ENCODE data around the gene SMAD7. TPM values are rescaled to one million over a fixed set of nuclear protein-coding genes. Genes with fewer than 3 reads are reported as not detected.
A peak's percentile ranks its signal among the peaks of the same experiment; 100 is the strongest.

The SMAD7 gene
- total and polyA plus RNA-seq, 4 donors, result 11.8 to 58.8 (median 35.8) TPM

GRCh38 chr18:48952287-48953103 is 1.7 kb upstream of the SMAD7 start:
- 0% methylated on average over 63 to 67 of the region's 67 CpGs for WGBS, 2 donors
- H3K4me3 ChIP-seq, result peak overlapping the region; percentile 49
- peak overlapping the region; percentile 78 to 88 for H3K9ac ChIP-seq (ENCODE audit: insufficient read depth in 1 of 2, low read length in 2 of 2)
- ATAC-seq (ENCODE audit: insufficient read depth, low FRiP score), result peak; percentile 59
- TF ChIP-seq CTCF (IDR thresholded peaks at IDR 0.05; ENCODE audit: control extremely low read depth, extremely low read depth), result no peak
- DNase-seq, result peak; percentile 94 to 95 (median 94)
- peaks cover 9 to 33% (median 18%) of the 10 kb centered on the region in 5 donors for H3K4me1 ChIP-seq (ENCODE audit: control insufficient read depth in 5 of 5, insufficient read depth in 5 of 5, low read length in 5 of 5)
- no peaks in the 10 kb centered on the region for H3K9me3 ChIP-seq (ENCODE audit: control insufficient read depth in 4 of 4, insufficient read depth in 3 of 4, low read length in 3 of 4)
- peaks cover 0 to 8% (median under 1%) of the 10 kb centered on the region in 4 donors for H3K36me3 ChIP-seq (ENCODE audit: control insufficient read depth in 4 of 4, insufficient read depth in 4 of 4, low read length in 4 of 4)
- H3K27ac ChIP-seq (ENCODE audit: low read depth in 1 of 2, low read length in 1 of 2), result peak overlapping the region; percentile 99
- H3K27me3 ChIP-seq (ENCODE audit: control insufficient read depth in 3 of 3, insufficient read depth in 3 of 3, low read length in 2 of 3), result no peaks in the 10 kb centered on the region

GRCh38 chr18:48951448-48952286 is 902 bp upstream of the SMAD7 start:
- 0 to 1% methylated on average over 66 to 98 of the region's 106 CpGs for WGBS, 2 donors
- TF ChIP-seq CTCF (IDR thresholded peaks at IDR 0.05; ENCODE audit: control extremely low read depth, extremely low read depth), result no peak

GRCh38 chr18:48949606-48950535 is 894 bp downstream of the SMAD7 start:
- peak overlapping the region; percentile 59 to 75 for H3K9ac ChIP-seq (ENCODE audit: insufficient read depth in 1 of 2, low read length in 2 of 2)
- no peak for ATAC-seq (ENCODE audit: insufficient read depth, low FRiP score)
- DNase-seq, result peak in 1 of 3 donors; percentile 41
- no peaks in the 10 kb centered on the region for H3K9me3 ChIP-seq (ENCODE audit: control insufficient read depth in 4 of 4, insufficient read depth in 3 of 4, low read length in 3 of 4)
- peaks cover 0 to 41% (median 13%) of the 10 kb centered on the region in 5 donors for H3K4me1 ChIP-seq (ENCODE audit: control insufficient read depth in 5 of 5, insufficient read depth in 5 of 5, low read length in 5 of 5)
- peaks cover 0 to 15% (median 6%) of the 10 kb centered on the region in 4 donors for H3K36me3 ChIP-seq (ENCODE audit: control insufficient read depth in 4 of 4, insufficient read depth in 4 of 4, low read length in 4 of 4)
- H3K4me3 ChIP-seq, result peak overlapping the region; percentile 74
- peak overlapping the region; percentile 97 to 99 for H3K27ac ChIP-seq (ENCODE audit: low read depth in 1 of 2, low read length in 1 of 2)
- TF ChIP-seq CTCF (IDR thresholded peaks at IDR 0.05; ENCODE audit: control extremely low read depth, extremely low read depth), result no peak
- no peaks in the 10 kb centered on the region for H3K27me3 ChIP-seq (ENCODE audit: control insufficient read depth in 3 of 3, insufficient read depth in 3 of 3, low read length in 2 of 3)
- WGBS, 2 donors, result 0% methylated on average over 53 to 79 of the region's 79 CpGs

More at GRCh38 chr18:48951448-48952286, 902 bp upstream of the SMAD7 start:
- Histone ChIP-seq H3K36me3 (ENCODE audit: control insufficient read depth in 4 of 4, insufficient read depth in 4 of 4, low read length in 4 of 4) (peaks cover 0 to 8% (median 3%) of the 10 kb centered on the region in 4 donors), H3K27ac (ENCODE audit: low read depth in 1 of 2, low read length in 1 of 2) (peak overlapping the region; percentile 97 to 99), H3K4me3 (peak overlapping the region; percentile 74), H3K9ac (ENCODE audit: insufficient read depth in 1 of 2, low read length in 2 of 2) (peak overlapping the region; percentile 43 to 87), H3K9me3 (ENCODE audit: control insufficient read depth in 4 of 4, insufficient read depth in 3 of 4, low read length in 3 of 4) (no peaks in the 10 kb centered on the region), H3K4me1 (ENCODE audit: control insufficient read depth in 5 of 5, insufficient read depth in 5 of 5, low read length in 5 of 5) (peaks cover 8 to 40% (median 19%) of the 10 kb centered on the region in 5 donors), H3K27me3 (ENCODE audit: control insufficient read depth in 3 of 3, insufficient read depth in 3 of 3, low read length in 2 of 3) (no peaks in the 10 kb centered on the region)
- peak; percentile 57 for ATAC-seq (ENCODE audit: insufficient read depth, low FRiP score)
- DNase-seq, result peak; percentile 94 to 98 (median 97)

Data from lung (tissue), 12 donors.